GM18858 (cell line): ENCODE data around the gene ATP6V0E1.
"Not testable (repeated sequence)": the region's sequence is repeated elsewhere in the genome, so short reads cannot be mapped to it uniquely, and the experiment has no call there.

Experiments
- ATAC-seq: cut with Tn5 transposase; IDR thresholded peaks from one replicate; pipeline ENCODE4 v1.9.1; 2021; ENCODE audit not compliant: unreplicated experiment

Gene ATP6V0E1

GRCh38 chr5:173032730-173033129 lies 49.2 kb downstream of the ATP6V0E1 start:
- no peak for ATAC-seq

GRCh38 chr5:173033923-173034322 lies 50.4 kb downstream of the ATP6V0E1 start:
- ATAC-seq: no peak

GRCh38 chr5:173035904-173036707 lies 52.5 kb downstream of the ATP6V0E1 start:
- ATAC-seq: peak; percentile 41

GRCh38 chr5:173039188-173039587 lies 55.6 kb downstream of the ATP6V0E1 start:
- ATAC-seq: no peak

GRCh38 chr5:173039964-173040363 lies 56.4 kb downstream of the ATP6V0E1 start:
- ATAC-seq: no peak

GRCh38 chr5:173041881-173042762 lies 58.6 kb downstream of the ATP6V0E1 start:
- ATAC-seq: no peak

GRCh38 chr5:173042763-173043107 lies 59.2 kb downstream of the ATP6V0E1 start:
- ATAC-seq: no peak

- ATAC-seq: no peak
Observed at GRCh38 chr5:173045474-173045873, 61.9 kb downstream of the ATP6V0E1 start.

GRCh38 chr5:173047096-173047837 lies 63.7 kb downstream of the ATP6V0E1 start:
- not testable (repeated sequence) for ATAC-seq

GRCh38 chr5:173047838-173048105 lies 64.2 kb downstream of the ATP6V0E1 start:
- ATAC-seq: no peak

- ATAC-seq: no peak
Observed at GRCh38 chr5:173050791-173051190, 67.2 kb downstream of the ATP6V0E1 start.

- no peak for ATAC-seq
Observed at GRCh38 chr5:173051746-173052145, 68.2 kb downstream of the ATP6V0E1 start.

GRCh38 chr5:173053041-173053440 lies 69.5 kb downstream of the ATP6V0E1 start:
- no peak for ATAC-seq

- ATAC-seq: no peak
Observed at GRCh38 chr5:173055042-173055721, 71.6 kb downstream of the ATP6V0E1 start.

GRCh38 chr5:173055722-173055982 lies 72.1 kb downstream of the ATP6V0E1 start:
- ATAC-seq: no peak

- peak; percentile 62 for ATAC-seq
Observed at GRCh38 chr5:173055983-173056782, 72.6 kb downstream of the ATP6V0E1 start, which contains the start of gene CREBRF. Gene CREBRF (plus strand): TSS chr5:173056352. CDS start chr5:173080776, 24,424 bp downstream.

- no peak for ATAC-seq
Observed at GRCh38 chr5:173056783-173057061, 73.2 kb downstream of the ATP6V0E1 start.

GRCh38 chr5:173057062-173057924 lies 73.7 kb downstream of the ATP6V0E1 start:
- peak; percentile 57 for ATAC-seq

- no peak for ATAC-seq
Observed at GRCh38 chr5:173062141-173062540, 78.6 kb downstream of the ATP6V0E1 start.

- ATAC-seq: no peak
Observed at GRCh38 chr5:173065155-173065554, 81.6 kb downstream of the ATP6V0E1 start.
